Mesodermal cell (in vitro differentiated cells): Measurements from ENCODE around the gene RYR2.

Source experiments
- H3K27ac ChIP-seq: 2 replicates; pipeline ENCODE4 v1.7.0; 2013; ENCODE audit warnings: mild to moderate bottlenecking, low read depth, low read length, moderate library complexity; ENCODE audit not compliant: severe bottlenecking
- H3K36me3 ChIP-seq: 2 replicates; pipeline ENCODE4 v1.7.1; 2013; ENCODE audit warnings: mild to moderate bottlenecking, low read length, moderate library complexity; ENCODE audit not compliant: control insufficient read depth, insufficient read depth
- H3K4me1 ChIP-seq: one replicate; pipeline ENCODE4 v1.7.1; 2013; ENCODE audit warnings: mild to moderate bottlenecking, low read length; ENCODE audit not compliant: insufficient read depth, control insufficient read depth, poor library complexity, severe bottlenecking
- H3K4me3 ChIP-seq: 2 replicates; pipeline ENCODE4 v1.7.0; 2013; ENCODE audit warnings: low read length, control low read depth, mild to moderate bottlenecking; ENCODE audit not compliant: insufficient read depth, poor library complexity, severe bottlenecking; ENCODE audit errors: extremely low read depth
- H3K9me3 ChIP-seq: 2 replicates; pipeline ENCODE4 v1.7.1; 2013; ENCODE audit warnings: mild to moderate bottlenecking, low read length, moderate library complexity; ENCODE audit not compliant: control insufficient read depth
- WGBS, 2 experiments: methylation state at CpG; one replicate each; pipeline ENCODE4 v1.1.5; 2013; ENCODE audit warnings: missing lambda C conversion rate in 2 of 2; ENCODE audit not compliant: insufficient coverage in 2 of 2; 5-methylcytosine and 5-hydroxymethylcytosine counted together

RYR2 gene

GRCh38 chr1:237759377-237759776, 717.4 kb downstream of the RYR2 start:
- Histone ChIP-seq H3K4me1 (no peaks in the 10 kb centered on the region), H3K27ac (no peak overlapping the region), H3K36me3 (no peaks in the 10 kb centered on the region), H3K4me3 (no peak overlapping the region), H3K9me3 (no peaks in the 10 kb centered on the region)
- 92% methylated on average over 2 of the region's 5 CpGs; no CpG with 5 or more reads in 1 of the 2 experiments for WGBS, 2 experiments

GRCh38 chr1:237760951-237761350, 719.0 kb downstream of the RYR2 start:
- Histone ChIP-seq H3K4me3 (no peak overlapping the region), H3K9me3 (no peaks in the 10 kb centered on the region), H3K4me1 (no peaks in the 10 kb centered on the region), H3K27ac (no peak overlapping the region), H3K36me3 (no peaks in the 10 kb centered on the region)
- WGBS, 2 experiments, result 100% methylated on average over 1 of the region's 5 CpGs; no CpG with 5 or more reads in 1 of the 2 experiments

DNA sequence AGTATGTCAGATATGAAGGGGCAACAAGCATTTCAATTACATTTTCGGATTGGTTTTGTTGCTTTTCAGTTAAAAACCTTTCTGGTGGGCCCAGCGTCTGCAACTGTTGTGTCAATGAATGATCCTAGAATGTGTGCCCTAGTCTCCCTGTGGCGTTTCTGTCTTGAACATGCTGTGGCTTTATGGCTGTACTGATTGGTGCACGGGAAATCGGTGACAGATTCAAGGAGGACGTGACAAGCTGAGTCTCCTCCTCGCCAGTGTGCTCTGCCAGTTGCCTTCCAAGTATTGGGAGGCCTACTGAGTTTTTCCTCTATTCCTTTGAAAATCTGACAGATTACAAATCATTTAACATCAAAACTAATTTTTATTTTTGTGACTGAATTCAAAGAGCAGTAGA, 721.2 kb downstream of the RYR2 start:
- Histone ChIP-seq H3K4me1 (no peaks in the 10 kb centered on the region), H3K9me3 (no peaks in the 10 kb centered on the region), H3K4me3 (no peak overlapping the region), H3K27ac (no peak overlapping the region), H3K36me3 (no peaks in the 10 kb centered on the region)
- 85 to 98% methylated on average over 5 to 7 of the region's 7 CpGs for WGBS, 2 experiments

GRCh38 chr1:237763751-237764150, 721.8 kb downstream of the RYR2 start:
- WGBS, 2 experiments, result no CpG with 5 or more reads among the region's 2 CpGs

DNA sequence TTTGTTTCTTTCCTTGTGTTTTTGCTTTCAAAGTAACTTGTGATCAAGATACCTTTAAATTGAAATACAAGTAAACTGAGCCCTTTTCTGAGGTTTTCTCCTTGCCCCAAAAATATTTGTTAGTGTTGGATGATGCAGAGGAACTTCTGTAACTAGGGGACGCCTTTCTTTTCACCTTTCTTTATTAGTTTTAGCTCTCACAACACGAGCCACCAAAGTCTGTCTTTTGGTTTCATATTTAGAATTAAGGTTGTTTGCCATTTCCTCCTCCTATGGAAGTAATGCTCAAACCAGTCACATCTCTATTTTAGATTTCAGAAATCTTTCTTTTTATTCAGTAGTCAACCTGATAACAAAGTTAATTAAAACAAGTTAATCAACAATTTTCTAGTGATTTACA, 727.9 kb downstream of the RYR2 start:
- WGBS, 2 experiments, result no CpG with 5 or more reads among the region's 2 CpGs
- no peak overlapping the region for H3K4me3 ChIP-seq
- no peaks in the 10 kb centered on the region for H3K4me1 ChIP-seq
- H3K36me3 ChIP-seq, result no peaks in the 10 kb centered on the region
- no peaks in the 10 kb centered on the region for H3K9me3 ChIP-seq
- H3K27ac ChIP-seq, result no peak overlapping the region

More at GRCh38 chr1:237763751-237764150, 721.8 kb downstream of the RYR2 start:
- no peaks in the 10 kb centered on the region for H3K36me3 ChIP-seq
- H3K4me3 ChIP-seq, result no peak overlapping the region
- H3K9me3 ChIP-seq, result no peaks in the 10 kb centered on the region
- H3K4me1 ChIP-seq, result no peaks in the 10 kb centered on the region
- H3K27ac ChIP-seq, result no peak overlapping the region

GRCh38 chr1:237772009-237772408, 730.0 kb downstream of the RYR2 start:
- H3K27ac ChIP-seq, result no peak overlapping the region
- H3K36me3 ChIP-seq, result no peaks in the 10 kb centered on the region
- no peaks in the 10 kb centered on the region for H3K9me3 ChIP-seq
- no CpG with 5 or more reads among the region's 3 CpGs for WGBS, 2 experiments
- H3K4me3 ChIP-seq, result no peak overlapping the region
- no peaks in the 10 kb centered on the region for H3K4me1 ChIP-seq

DNA sequence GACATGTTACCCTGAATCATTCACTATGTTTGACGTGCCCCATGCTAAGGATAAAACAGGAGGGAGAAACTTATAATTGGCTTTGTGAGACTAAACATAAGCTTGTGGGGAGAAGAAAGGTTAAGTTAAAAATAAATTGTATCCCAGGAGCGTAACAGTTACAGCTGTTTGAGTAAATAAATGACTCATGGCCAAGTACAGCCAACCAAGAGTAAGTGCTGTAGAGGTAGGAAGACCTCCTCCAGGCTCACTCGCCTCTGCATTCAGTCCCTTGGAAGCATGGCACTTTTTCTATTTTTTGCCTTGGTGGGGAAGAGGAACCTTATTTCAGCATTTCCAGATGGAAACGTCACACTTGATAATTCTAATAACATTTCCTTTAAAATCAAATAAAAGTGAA, 732.3 kb downstream of the RYR2 start:
- Histone ChIP-seq H3K36me3 (no peaks in the 10 kb centered on the region), H3K4me1 (no peaks in the 10 kb centered on the region), H3K27ac (no peak overlapping the region), H3K9me3 (no peaks in the 10 kb centered on the region), H3K4me3 (no peak overlapping the region)
- WGBS, 2 experiments, result 83 to 86% methylated on average over 1 to 2 of the region's 4 CpGs

GRCh38 chr1:237779356-237779755, 737.4 kb downstream of the RYR2 start:
- H3K4me1 ChIP-seq, result no peaks in the 10 kb centered on the region
- H3K27ac ChIP-seq, result no peak overlapping the region
- no peak overlapping the region for H3K4me3 ChIP-seq
- no peaks in the 10 kb centered on the region for H3K36me3 ChIP-seq
- WGBS, 2 experiments, result 86 to 88% methylated on average over 2 of the region's 3 CpGs
- H3K9me3 ChIP-seq, result no peaks in the 10 kb centered on the region

DNA sequence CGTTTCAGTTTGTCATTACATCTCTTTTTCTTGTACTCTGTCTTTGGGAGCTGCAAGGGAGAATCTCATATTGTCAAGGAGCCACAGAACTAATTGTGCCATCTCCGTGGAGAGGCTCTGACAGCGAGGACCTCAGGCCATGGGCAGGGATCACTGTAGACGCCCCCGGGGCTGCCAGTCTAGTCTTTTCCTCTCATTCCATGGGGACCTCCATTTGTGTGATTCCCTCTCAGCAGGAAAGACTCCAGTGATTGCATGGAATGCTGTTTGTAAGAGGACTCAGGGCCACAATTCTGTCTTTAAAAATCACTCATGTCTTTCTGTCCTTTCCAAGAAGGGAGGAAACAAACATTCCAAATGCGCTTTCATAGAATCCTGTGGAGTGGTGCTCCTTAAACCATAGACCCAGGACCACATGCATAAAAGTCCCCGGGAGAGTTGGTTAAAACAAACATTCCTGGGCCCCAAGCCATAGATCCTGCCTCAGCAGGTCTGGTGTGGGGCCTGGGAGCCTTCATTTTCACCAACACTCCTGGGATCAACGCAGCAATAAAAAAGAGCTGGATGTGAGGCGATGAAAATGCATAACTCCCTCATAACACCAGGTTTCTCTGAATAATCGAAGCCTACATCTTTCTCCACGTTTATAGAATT, 744.2 kb downstream of the RYR2 start:
- WGBS, 2 experiments, result 69 to 82% methylated on average over 4 to 8 of the region's 11 CpGs
- Histone ChIP-seq H3K36me3 (no peaks in the 10 kb centered on the region), H3K4me1 (no peaks in the 10 kb centered on the region), H3K27ac (no peak overlapping the region), H3K9me3 (no peaks in the 10 kb centered on the region), H3K4me3 (no peak overlapping the region)

- Histone ChIP-seq H3K4me3 (no peak overlapping the region), H3K4me1 (no peaks in the 10 kb centered on the region), H3K36me3 (no peaks in the 10 kb centered on the region), H3K27ac (no peak overlapping the region), H3K9me3 (no peaks in the 10 kb centered on the region)
- 80% methylated on average over 1 of the region's 3 CpGs; no CpG with 5 or more reads in 1 of the 2 experiments for WGBS, 2 experiments
Observed at GRCh38 chr1:237788069-237788468, 746.1 kb downstream of the RYR2 start.

DNA sequence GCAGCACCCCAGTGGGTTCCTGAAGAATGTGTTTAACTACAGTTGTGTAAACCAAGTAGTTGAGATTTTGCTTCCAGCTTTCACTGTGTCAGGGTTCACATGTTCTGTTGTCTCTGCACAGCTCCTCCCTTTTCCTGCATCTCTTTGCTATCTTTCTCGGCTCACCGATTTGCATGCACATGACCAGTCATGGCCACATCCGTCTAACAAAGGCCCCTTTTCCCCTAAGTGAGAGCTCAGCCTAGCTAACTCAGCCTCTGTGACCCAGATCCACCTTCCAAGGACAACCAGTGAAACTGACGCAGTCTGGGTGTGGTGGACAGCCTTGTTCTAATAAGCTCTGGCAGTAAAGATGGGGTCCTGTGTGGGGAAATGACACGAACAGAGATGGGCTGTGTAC, 747.6 kb downstream of the RYR2 start:
- H3K9me3 ChIP-seq, result no peaks in the 10 kb centered on the region
- H3K4me3 ChIP-seq, result no peak overlapping the region
- WGBS, 2 experiments, result 89 to 93% methylated on average over 3 to 4 of the region's 5 CpGs
- H3K36me3 ChIP-seq, result no peaks in the 10 kb centered on the region
- no peak overlapping the region for H3K27ac ChIP-seq
- no peaks in the 10 kb centered on the region for H3K4me1 ChIP-seq
